MM.1S (cell line): ENCODE results near the gene RBFOX2.

ENCODE experiments used
- CTCF ChIP-seq: fragments of 300-600 bp; sonication (generic); IDR thresholded peaks from 2 replicates; pipeline ENCODE4 v1.5.1; 2016; ENCODE audit warnings: antibody characterized with exemption, low read length, mixed read lengths
- EZH2 ChIP-seq: fragments of 300-600 bp; sonication (generic); optimal IDR thresholded peaks from 2 replicates; pipeline ENCODE3; 2017; ENCODE audit warnings: low read depth, mild to moderate bottlenecking, antibody characterized with exemption, low read length, mixed read lengths

GRCh38 chr22:35705141-35705540 is 323.5 kb downstream of the RBFOX2 start:
- no peak for TF ChIP-seq EZH2
- no peak for TF ChIP-seq CTCF
